Adipose tissue (tissue), 3 donors: ENCODE results near the gene DNAH2. TPM values are rescaled to one million over a fixed set of nuclear protein-coding genes. Genes with fewer than 3 reads are reported as not detected.

ENCODE experiments used
- H3K27ac ChIP-seq: one replicate; pipeline ENCODE4 v1.5.1; 2013; ENCODE audit warnings: low read depth, low read length
- WGBS, 3 donors: extraction: QIAGEN DNeasy Blood & Tissue Kit; methylation state at CpG; one replicate each; pipeline ENCODE4 v1.1.7; 2013; 5-methylcytosine and 5-hydroxymethylcytosine counted together
- polyA plus RNA-seq, 3 donors: library from polyadenylated mRNA; stranded (reverse); fragments of 200-250 nt; gene quantifications; one replicate each; pipeline ENCODE4 v1.2.3, GENCODE V29; 2013
- donor health status: healthy with polysubstance abuse.
- donor health status: Bipolar disorder and iron deficiency.
- donor health status: healthy.

The DNAH2 gene
- polyA plus RNA-seq, 3 donors: 0.03 to 0.79 (median 0.19) TPM

- WGBS, 3 donors: 85 to 93% (median 89%) methylated on average over 14 to 17 of the region's 17 CpGs
- no peak overlapping the region for H3K27ac ChIP-seq
Observed at GRCh38 chr17:7850701-7851437, 133.3 kb downstream of the DNAH2 start.

DNA sequence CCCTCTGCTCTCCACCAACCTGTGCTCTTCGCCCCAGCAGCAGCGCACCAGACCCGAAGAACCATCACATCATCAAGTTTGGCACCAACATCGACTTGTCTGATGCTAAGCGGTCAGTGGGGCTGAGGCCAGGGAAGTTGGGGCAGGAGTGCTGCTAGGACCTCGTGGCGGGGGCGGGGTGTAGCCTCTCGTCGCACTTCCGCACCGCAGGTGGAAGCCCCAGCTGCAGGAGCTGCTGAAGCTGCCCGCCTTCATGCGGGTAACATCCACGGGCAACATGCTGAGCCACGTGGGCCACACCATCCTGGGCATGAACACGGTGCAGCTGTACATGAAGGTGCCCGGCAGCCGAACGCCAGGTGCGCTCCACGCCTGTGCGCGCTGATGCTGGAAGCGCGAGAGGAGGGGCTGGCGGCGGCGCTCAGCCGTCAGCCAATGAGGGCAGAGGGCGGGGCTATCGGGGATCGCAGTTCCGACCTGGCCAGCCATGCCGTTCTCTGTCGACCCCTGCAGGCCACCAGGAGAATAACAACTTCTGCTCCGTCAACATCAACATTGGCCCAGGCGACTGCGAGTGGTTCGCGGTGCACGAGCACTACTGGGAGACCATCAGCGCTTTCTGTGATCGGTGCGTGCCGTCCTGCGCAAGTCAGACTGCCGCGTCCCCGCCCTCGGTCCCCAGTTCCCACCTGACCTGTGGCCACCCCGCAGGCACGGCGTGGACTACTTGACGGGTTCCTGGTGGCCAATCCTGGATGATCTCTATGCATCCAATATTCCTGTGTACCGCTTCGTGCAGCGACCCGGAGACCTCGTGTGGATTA, 134.1 kb downstream of the DNAH2 start:
- WGBS, 3 donors: 13 to 24% (median 21%) methylated on average over 59 to 60 of the region's 60 CpGs
- H3K27ac ChIP-seq: no peak overlapping the region

DNA sequence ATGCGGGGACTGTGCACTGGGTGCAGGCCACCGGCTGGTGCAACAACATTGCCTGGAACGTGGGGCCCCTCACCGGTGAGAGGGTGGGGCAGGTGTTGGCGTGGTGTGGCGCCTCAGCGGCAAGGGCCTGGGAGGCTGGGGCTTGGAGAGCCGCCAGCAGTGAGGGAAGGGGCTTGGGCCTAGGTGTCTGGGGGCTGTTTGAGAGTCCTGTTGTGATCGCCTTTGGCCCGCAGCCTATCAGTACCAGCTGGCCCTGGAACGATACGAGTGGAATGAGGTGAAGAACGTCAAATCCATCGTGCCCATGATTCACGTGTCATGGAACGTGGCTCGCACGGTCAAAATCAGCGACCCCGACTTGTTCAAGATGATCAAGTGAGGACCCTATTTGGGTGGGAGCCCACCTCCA, 134.7 kb downstream of the DNAH2 start:
- 51 to 76% (median 75%) methylated on average over 20 of the region's 20 CpGs for WGBS, 3 donors
- no peak overlapping the region for H3K27ac ChIP-seq

GRCh38 chr17:7852919-7853690, 135.6 kb downstream of the DNAH2 start:
- WGBS, 3 donors: 85 to 89% (median 88%) methylated on average over 42 to 51 of the region's 51 CpGs
- H3K27ac ChIP-seq: no peak overlapping the region

- no peak overlapping the region for H3K27ac ChIP-seq
- WGBS, 3 donors: 78 to 90% (median 86%) methylated on average over 21 of the region's 21 CpGs
Observed at GRCh38 chr17:7853691-7854038, 136.1 kb downstream of the DNAH2 start.

GRCh38 chr17:7854078-7854777, 136.7 kb downstream of the DNAH2 start:
- no peak overlapping the region for H3K27ac ChIP-seq
- WGBS, 3 donors: 70 to 78% (median 75%) methylated on average over 31 of the region's 31 CpGs

GRCh38 chr17:7854851-7855659, 137.5 kb downstream of the DNAH2 start, which contains the start of gene TMEM88:
Gene TMEM88 (plus strand): TSS chr17:7855066. CDS start chr17:7855075, 9 bp downstream.
- H3K27ac ChIP-seq: no peak within 1 kb of the TSS
- 52 to 64% (median 61%) methylated on average over 54 to 57 of the region's 57 CpGs for WGBS, 3 donors

DNA sequence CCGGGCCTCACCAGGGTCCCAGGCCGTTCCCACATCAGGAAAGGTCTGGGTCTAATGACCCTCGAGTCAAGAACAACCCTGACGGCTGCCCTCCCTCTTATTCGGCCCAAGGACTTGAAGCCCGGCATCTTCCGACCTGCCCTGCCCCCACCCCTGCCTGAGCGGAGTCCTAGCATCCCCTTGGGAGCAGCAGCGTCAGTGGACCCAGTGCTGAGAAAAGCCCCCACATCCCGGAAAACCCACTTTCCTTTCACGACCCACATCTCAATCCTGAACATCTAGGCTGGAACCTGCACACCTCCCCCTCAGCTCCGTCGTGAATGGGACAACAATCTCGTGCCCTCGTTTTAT, 138.1 kb downstream of the DNAH2 start:
- WGBS, 3 donors: 17 to 34% (median 22%) methylated on average over 15 of the region's 15 CpGs
- H3K27ac ChIP-seq: no peak overlapping the region

DNA sequence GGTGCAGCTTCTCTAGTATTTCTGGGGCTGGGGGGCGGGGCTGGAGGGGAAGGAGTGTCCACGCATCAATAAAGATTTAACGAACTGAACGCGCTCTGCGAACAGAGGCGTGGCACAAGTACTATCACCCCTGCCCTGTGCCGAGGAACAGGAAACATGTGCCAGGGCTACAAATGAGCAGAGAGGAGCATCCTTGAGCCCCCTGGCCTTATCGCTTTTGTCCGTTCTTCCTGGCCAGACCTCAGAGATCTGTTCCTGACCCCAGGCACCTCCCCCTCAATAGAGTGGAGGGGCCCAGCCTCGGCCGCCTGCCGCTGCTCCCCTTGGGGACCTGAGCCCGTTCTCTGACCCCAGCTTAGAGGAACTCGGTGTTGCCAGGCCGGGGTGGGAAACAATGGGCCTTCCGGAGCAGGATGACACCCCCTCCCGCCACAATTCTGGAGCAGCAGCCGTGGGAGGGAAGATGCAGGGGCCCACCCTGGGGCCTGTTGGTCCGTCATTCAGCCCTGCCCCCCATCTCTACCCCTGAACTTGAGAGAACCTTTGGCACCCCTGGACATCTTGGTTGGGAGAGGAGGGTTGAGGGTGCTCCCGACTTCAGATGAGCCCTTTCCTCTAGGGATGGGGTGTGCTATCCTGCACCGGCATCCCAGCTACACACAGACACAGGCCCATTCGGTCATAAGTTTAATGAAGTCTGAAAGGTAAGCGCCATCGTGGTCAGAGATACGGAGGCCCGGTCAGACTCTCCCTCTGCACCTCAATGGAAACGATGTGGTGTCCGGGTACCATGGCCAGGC, 138.7 kb downstream of the DNAH2 start:
- WGBS, 3 donors: 3 to 23% (median 4%) methylated on average over 29 of the region's 29 CpGs
- peak overlapping the region; percentile 56 for H3K27ac ChIP-seq

GRCh38 chr17:7856811-7857712, 139.5 kb downstream of the DNAH2 start, which contains the start of gene NAA38:
Gene NAA38 (minus strand): TSS chr17:7857559. CDS start chr17:7857463, 96 bp downstream.
- 0 to 1% (median 0%) methylated on average over 64 of the region's 64 CpGs for WGBS, 3 donors

GRCh38 chr17:7857713-7858521, 140.4 kb downstream of the DNAH2 start, which contains the start of gene CYB5D1:
Gene CYB5D1 (plus strand): TSS chr17:7858003. CDS start chr17:7858135, 132 bp downstream.
- WGBS, 3 donors: 2 to 4% (median 3%) methylated on average over 48 of the region's 48 CpGs
- H3K27ac ChIP-seq: peak within 1 kb of the TSS; percentile 56

More at GRCh38 chr17:7856811-7857712, 139.5 kb downstream of the DNAH2 start, which contains the start of gene NAA38:
- peak within 1 kb of the TSS; percentile 56 for H3K27ac ChIP-seq

- 18 to 48% (median 42%) methylated on average over 20 of the region's 20 CpGs for WGBS, 3 donors
- peak overlapping the region; percentile 56 for H3K27ac ChIP-seq
Observed at GRCh38 chr17:7858522-7858810, 140.9 kb downstream of the DNAH2 start.

GRCh38 chr17:7859028-7859427, 141.5 kb downstream of the DNAH2 start:
- WGBS, 3 donors: 64 to 90% (median 87%) methylated on average over 8 of the region's 8 CpGs
- no peak overlapping the region for H3K27ac ChIP-seq

DNA sequence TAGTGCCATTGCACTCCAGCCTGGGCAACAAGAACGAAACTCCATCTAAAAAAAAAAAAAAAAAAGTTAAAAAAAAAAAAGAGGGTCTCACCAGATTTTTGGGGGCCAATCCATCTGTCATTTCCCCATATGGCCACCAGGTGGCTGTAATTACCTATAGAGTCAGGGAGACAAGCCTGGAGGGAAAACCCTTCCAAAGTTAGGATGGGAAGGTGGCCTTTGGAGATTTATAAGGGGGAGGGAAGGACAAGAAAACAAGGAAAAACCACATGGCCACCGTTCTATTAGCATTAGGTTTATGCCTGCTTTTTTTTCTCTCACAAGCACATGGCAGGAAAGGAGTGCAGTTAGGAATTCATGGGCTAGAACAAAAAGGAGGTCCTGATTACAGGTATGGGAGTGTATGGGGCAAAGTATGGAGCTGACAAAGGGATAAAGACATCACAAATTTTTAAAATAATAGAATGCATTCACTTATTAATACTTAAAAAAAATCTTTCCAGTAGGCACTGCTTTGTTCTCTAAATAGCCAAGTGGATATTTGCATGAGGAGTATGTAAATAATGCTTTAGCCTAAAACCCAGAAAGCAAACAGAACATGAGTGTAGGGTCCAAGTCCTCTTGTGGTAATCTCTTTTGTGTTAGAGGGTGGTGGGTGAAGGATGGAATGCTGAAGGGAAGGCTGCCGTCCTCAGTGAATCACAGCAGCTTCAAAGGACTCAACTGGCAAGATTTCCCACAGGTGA, 145.3 kb downstream of the DNAH2 start:
- no peak overlapping the region for H3K27ac ChIP-seq
- WGBS, 3 donors: 26 to 39% (median 35%) methylated on average over 3 of the region's 3 CpGs
